Activated CD4-positive, alpha-beta T cell treated with anti-CD3 and anti-CD28 coated beads for 4 hours (primary cell): ENCODE data around the gene OR51B4.

ENCODE experiments used
- DNase-seq, 2 donors: peaks; one replicate each; pipeline ENCODE4 v3.0.0-alpha.2; 2020

The OR51B4 gene

DNA sequence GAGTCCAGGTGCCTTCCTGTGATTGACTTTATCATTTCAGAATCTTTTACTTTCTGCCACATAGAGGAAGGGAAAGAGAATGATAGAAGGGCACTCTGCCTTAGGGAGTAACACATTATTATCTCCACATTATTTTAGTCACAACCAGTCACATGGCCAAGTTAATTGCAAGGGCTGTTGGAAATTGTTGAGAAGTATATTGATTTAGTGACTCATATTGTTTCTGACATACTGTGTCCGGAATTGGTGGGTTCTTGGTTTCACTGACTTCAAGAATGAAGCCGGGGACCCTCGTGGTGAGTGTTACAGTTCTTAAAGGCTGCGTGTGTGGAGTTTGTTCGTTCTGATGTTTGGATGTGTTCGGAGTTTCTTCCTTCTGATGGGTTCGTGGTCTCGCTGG lies 8.7 kb downstream of the OR51B4 start:
- no peak for DNase-seq

DNA sequence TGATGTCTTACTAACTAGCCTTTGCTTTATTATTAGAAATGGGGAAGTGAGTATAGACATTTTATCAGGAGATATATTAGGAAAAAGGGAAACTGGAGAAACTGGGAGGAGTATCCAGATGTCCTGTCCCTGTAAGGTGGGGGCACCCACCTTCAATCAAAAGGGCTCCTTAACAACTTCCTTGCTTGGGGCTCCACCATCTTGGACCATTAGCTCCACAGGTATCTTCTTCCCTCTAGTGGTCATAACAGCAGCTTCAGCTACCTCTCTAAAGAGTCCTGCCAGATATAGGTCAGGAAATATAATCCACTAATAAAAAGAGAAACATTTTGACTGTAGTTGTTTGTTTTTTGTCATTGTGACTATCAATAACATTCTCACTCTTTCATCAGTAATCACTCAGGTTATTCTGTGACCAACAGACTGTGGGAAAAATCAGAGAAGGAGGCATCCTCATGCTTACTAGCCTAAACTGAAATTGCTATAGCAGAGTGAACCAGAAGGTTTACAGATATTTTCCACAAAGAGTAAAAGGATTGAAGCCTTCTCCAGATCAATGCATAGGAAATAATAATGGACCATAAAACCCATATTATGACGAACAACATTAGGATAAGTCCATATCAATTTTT lies 10.4 kb downstream of the OR51B4 start:
- DNase-seq: no peak

- no peak for DNase-seq
Observed at GRCh38 chr11:5290106-5290505, 11.6 kb downstream of the OR51B4 start.

GRCh38 chr11:5289696-5290095 lies 12.1 kb downstream of the OR51B4 start:
- DNase-seq: no peak

- no peak for DNase-seq
Observed at GRCh38 chr11:5288906-5289550, 12.7 kb downstream of the OR51B4 start.

DNA sequence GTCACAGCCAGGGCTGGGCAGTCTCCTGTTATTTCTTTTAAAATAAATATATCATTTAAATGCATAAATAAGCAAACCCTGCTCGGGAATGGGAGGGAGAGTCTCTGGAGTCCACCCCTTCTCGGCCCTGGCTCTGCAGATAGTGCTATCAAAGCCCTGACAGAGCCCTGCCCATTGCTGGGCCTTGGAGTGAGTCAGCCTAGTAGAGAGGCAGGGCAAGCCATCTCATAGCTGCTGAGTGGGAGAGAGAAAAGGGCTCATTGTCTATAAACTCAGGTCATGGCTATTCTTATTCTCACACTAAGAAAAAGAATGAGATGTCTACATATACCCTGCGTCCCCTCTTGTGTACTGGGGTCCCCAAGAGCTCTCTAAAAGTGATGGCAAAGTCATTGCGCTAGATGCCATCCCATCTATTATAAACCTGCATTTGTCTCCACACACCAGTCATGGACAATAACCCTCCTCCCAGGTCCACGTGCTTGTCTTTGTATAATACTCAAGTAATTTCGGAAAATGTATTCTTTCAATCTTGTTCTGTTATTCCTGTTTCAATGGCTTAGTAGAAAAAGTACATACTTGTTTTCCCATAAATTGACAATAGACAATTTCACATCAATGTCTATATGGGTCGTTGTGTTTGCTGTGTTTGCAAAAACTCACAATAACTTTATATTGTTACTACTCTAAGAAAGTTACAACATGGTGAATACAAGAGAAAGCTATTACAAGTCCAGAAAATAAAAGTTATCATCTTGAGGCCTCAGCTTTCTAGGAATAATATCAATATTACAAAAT lies 13.4 kb downstream of the OR51B4 start:
- no peak for DNase-seq

GRCh38 chr11:5286901-5287300 lies 14.8 kb downstream of the OR51B4 start:
- DNase-seq: no peak

- no peak for DNase-seq
Observed at GRCh38 chr11:5286351-5286750, 15.4 kb downstream of the OR51B4 start.

GRCh38 chr11:5285703-5286340 lies 15.9 kb downstream of the OR51B4 start:
- DNase-seq: no peak

DNA sequence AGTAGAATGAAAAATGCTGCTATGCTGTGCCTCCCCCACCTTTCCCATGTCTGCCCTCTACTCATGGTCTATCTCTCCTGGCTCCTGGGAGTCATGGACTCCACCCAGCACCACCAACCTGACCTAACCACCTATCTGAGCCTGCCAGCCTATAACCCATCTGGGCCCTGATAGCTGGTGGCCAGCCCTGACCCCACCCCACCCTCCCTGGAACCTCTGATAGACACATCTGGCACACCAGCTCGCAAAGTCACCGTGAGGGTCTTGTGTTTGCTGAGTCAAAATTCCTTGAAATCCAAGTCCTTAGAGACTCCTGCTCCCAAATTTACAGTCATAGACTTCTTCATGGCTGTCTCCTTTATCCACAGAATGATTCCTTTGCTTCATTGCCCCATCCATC lies 17.1 kb downstream of the OR51B4 start:
- no peak for DNase-seq

GRCh38 chr11:5283882-5284281 lies 17.9 kb downstream of the OR51B4 start:
- DNase-seq: no peak

GRCh38 chr11:5283086-5283485 lies 18.7 kb downstream of the OR51B4 start:
- DNase-seq: no peak

GRCh38 chr11:5282628-5283027 lies 19.1 kb downstream of the OR51B4 start:
- no peak for DNase-seq

DNA sequence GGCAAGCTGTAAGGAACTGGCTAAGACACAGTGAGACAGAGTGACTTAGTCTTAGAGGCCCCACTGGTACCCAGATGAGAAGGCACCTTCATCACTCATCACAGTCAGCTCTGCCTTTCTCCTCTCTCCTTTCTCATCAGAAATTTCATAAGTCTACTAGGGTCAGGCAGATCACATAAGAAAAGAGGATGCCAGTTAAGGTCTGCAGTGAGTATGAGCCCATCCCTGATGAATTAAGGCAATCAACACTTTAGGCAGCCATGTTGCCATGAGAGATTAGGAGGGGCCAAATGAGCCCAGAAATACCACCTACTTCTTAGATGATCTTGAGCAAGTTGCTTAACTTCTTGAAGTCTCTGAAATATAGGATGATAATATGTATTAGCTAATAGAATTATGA lies 20.1 kb downstream of the OR51B4 start:
- DNase-seq: no peak

GRCh38 chr11:5280582-5281102 lies 21.1 kb downstream of the OR51B4 start:
- DNase-seq: peak in 1 of 2 donors; percentile 2

- DNase-seq: no peak
Observed at GRCh38 chr11:5279471-5280090, 22.2 kb downstream of the OR51B4 start.

DNA sequence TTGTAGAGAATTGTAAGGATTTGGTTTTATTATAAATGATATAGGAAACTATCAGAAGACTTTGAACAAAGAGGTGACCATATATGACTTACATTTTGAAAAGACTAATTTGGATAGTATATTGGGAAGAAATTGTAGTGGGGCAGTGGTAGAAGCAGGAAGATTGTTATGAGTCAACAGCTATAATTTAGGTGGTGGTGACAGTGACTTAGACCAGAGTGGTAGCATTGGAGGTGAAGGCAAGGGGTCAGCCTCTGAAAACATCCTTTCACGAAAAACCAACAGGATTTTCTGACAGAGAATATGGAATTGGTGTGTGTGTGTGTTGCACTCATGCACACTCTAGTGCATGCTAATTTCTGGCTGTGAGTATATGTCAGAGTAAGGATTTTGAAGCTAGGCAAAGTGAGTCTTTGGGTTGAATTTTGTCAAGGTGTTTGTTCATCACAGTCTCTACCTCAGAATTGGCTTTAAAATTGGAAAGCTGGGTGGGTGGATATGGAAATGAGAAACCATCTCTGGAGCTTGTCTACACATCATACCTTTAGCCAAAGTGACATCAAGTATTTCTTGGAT lies 23.9 kb downstream of the OR51B4 start:
- no peak for DNase-seq

DNA sequence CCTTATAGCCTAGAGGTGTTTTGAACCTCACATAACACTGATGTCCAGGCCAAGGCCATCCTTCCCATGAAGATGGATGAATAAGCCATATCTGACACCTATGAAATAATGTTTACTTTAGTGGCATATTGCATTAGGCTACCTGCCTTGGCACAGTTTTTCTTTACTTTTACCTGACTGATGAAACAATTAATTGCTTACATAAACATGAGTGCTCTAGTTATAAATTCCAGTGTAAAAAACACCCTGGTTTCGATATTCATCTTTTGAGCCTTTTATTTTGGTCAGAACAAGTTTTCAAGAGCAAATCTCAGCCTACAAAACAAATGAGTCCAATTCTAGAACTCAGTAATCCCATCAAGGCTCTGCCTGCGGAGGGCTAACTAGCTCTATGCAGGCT lies 25.0 kb downstream of the OR51B4 start:
- DNase-seq: no peak

- DNase-seq: no peak
Observed at GRCh38 chr11:5275369-5276110, 26.2 kb downstream of the OR51B4 start.

DNA sequence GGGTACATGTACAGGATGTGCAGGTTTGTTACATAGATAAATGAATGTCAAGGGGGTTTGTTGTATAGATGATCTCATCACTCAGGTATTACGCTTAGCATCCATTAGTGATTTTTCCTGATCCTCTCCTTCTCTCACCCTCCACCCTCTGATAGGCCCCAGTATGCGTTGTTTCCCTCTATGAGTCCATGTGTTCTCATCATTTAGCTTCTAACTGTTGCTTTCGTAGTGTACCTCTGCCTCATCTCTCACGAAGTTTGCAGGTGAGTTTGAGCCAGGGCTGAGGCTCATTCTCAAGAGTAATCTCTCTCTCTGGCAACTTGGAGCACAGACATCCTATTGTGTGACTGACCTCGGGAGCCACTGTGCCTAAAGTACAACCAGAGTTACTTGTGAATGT lies 27.4 kb downstream of the OR51B4 start:
- DNase-seq: no peak

DNA sequence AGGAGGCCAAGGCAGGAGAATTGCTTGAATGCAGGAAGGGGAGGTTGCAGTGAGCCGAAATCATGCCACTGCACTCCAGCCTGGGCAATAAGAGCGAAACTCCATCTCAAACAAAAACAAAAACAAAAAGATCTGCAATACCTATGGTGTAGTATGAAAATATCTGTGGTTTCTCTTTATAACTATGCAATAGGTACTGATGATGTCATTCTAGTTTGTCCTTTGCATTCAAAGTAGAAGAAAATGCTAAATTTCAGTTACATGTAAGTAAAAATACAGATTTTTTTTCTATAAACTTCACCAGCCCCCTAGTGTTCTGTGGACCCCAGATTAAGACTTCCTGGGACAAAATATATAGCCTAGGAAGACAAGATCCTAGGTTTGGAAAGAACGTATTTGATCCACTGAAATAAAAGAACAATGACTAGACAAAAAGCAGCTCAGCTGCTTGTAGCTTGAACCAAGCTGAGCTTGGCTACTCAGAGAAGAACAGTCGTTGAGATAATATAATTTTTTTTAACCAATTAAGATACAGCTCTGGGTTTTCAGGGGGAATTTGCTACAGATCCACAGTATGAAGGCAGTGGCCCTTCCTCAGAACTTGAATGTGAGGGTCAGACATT lies 29.2 kb downstream of the OR51B4 start:
- no peak for DNase-seq
